OCI-LY1 (cell line): Measurements from ENCODE around the gene POLR3B.

Source experiments
- H2AFZ ChIP-seq: fragments of 200-600 bp; sonication (generic), shearing (Covaris generic); 2 replicates; pipeline ENCODE4 v1.6.0; 2014; ENCODE audit warnings: antibody characterized with exemption, mild to moderate bottlenecking, low read length
- H3F3A ChIP-seq: fragments of 200-600 bp; sonication (generic), shearing (Covaris generic); 2 replicates; pipeline ENCODE4 v1.6.0; 2014; ENCODE audit warnings: mild to moderate bottlenecking, antibody characterized with exemption, low read length, moderate library complexity; ENCODE audit not compliant: insufficient read depth
- H3K27ac ChIP-seq: fragments of 200-600 bp; sonication (generic); 2 replicates; pipeline ENCODE4 v1.5.1; 2014; ENCODE audit warnings: low read length, mixed run types, mild to moderate bottlenecking, low read depth; ENCODE audit not compliant: poor library complexity, severe bottlenecking
- H3K27me3 ChIP-seq: fragments of 200-600 bp; sonication (generic); 2 replicates; pipeline ENCODE4 v1.6.0; 2014; ENCODE audit warnings: antibody characterized with exemption, mild to moderate bottlenecking, low read length, moderate library complexity; ENCODE audit not compliant: insufficient read depth
- H3K36me3 ChIP-seq: fragments of 200-600 bp; sonication (generic); 2 replicates; pipeline ENCODE4 v1.6.1; 2014; ENCODE audit warnings: mild to moderate bottlenecking, antibody characterized with exemption, low read length, moderate library complexity, mixed read lengths; ENCODE audit not compliant: insufficient read depth
- H3K4me1 ChIP-seq: fragments of 200-600 bp; sonication (generic); 2 replicates; pipeline ENCODE4 v1.5.1; 2014; ENCODE audit warnings: mild to moderate bottlenecking, low read length, moderate library complexity; ENCODE audit not compliant: insufficient read depth, severe bottlenecking
- H3K4me2 ChIP-seq: fragments of 200-600 bp; sonication (generic), shearing (Covaris generic); 2 replicates; pipeline ENCODE4 v1.6.1; 2014; ENCODE audit warnings: low read length
- H3K4me3 ChIP-seq: fragments of 200-600 bp; sonication (generic); 2 replicates; pipeline ENCODE4 v1.5.1; 2014; ENCODE audit warnings: low read length, low read depth, mild to moderate bottlenecking, mixed read lengths; ENCODE audit not compliant: poor library complexity, severe bottlenecking
- H3K79me2 ChIP-seq: fragments of 200-600 bp; shearing (Covaris generic); 2 replicates; pipeline ENCODE4 v1.6.1; 2016; ENCODE audit warnings: mixed run types, low read length, mixed read lengths; ENCODE audit not compliant: insufficient read depth
- H3K9ac ChIP-seq: fragments of 200-600 bp; sonication (generic), shearing (Covaris generic); 2 replicates; pipeline ENCODE4 v1.6.1; 2014; ENCODE audit warnings: mild to moderate bottlenecking, low read length, mixed read lengths
- H3K9me2 ChIP-seq: fragments of 200-600 bp; sonication (generic), shearing (Covaris generic); 2 replicates; pipeline ENCODE4 v1.6.1; 2014; ENCODE audit warnings: low read depth, mild to moderate bottlenecking, low read length, mixed read lengths
- H3K9me3 ChIP-seq: fragments of 200-600 bp; shearing (Covaris generic); 2 replicates; pipeline ENCODE4 v1.6.1; 2014; ENCODE audit warnings: low read length, mixed read lengths
- H4K20me1 ChIP-seq: fragments of 200-600 bp; sonication (generic), shearing (Covaris generic); 2 replicates; pipeline ENCODE4 v1.6.0; 2016; ENCODE audit warnings: mild to moderate bottlenecking, low read length; ENCODE audit not compliant: insufficient read depth
- CTCF ChIP-seq: fragments of 200-600 bp; sonication (generic), shearing (Covaris generic); IDR thresholded peaks from 2 replicates; pipeline ENCODE4 v1.5.1; 2017; ENCODE audit warnings: mild to moderate bottlenecking, antibody characterized with exemption, low read length, moderate library complexity, mixed read lengths
- EZH2 ChIP-seq: fragments of 200-600 bp; sonication (generic), shearing (Covaris generic); IDR thresholded peaks from 2 replicates; pipeline ENCODE4 v1.8.0; 2017; ENCODE audit warnings: borderline replicate concordance, mixed run types, mild to moderate bottlenecking, antibody characterized with exemption, low read length, moderate library complexity, mixed read lengths

The POLR3B gene

GRCh38 chr12:106333010-106333409, 24.5 kb upstream of the POLR3B start:
- H3K9me3 ChIP-seq: no peaks in the 10 kb centered on the region
- H3K9me2 ChIP-seq: no peaks in the 10 kb centered on the region
- no peak overlapping the region for H3K9ac ChIP-seq
- H3K36me3 ChIP-seq: peaks cover 14% of the 10 kb centered on the region
- no peaks in the 10 kb centered on the region for H3K27me3 ChIP-seq
- no peak overlapping the region for H3K4me3 ChIP-seq
- no peak overlapping the region for H3K27ac ChIP-seq
- H3F3A ChIP-seq: no peaks in the 10 kb centered on the region
- no peak overlapping the region for H2AFZ ChIP-seq
- no peak overlapping the region for H3K4me2 ChIP-seq
- H3K79me2 ChIP-seq: no peaks in the 10 kb centered on the region
- no peaks in the 10 kb centered on the region for H4K20me1 ChIP-seq
- TF ChIP-seq EZH2 (no peak), CTCF (no peak)
- H3K4me1 ChIP-seq: no peaks in the 10 kb centered on the region

GRCh38 chr12:106333756-106334155, 23.8 kb upstream of the POLR3B start:
- Histone ChIP-seq H3K36me3 (peaks cover 14% of the 10 kb centered on the region), H3K4me3 (no peak overlapping the region), H2AFZ (no peak overlapping the region), H4K20me1 (no peaks in the 10 kb centered on the region), H3K9me2 (no peaks in the 10 kb centered on the region), H3K4me2 (no peak overlapping the region), H3K9me3 (no peaks in the 10 kb centered on the region), H3K4me1 (no peaks in the 10 kb centered on the region), H3K27ac (no peak overlapping the region), H3K79me2 (no peaks in the 10 kb centered on the region), H3K27me3 (no peaks in the 10 kb centered on the region), H3F3A (no peaks in the 10 kb centered on the region), H3K9ac (no peak overlapping the region)
- TF ChIP-seq EZH2 (no peak), CTCF (no peak)

- Histone ChIP-seq H4K20me1 (no peaks in the 10 kb centered on the region), H3K27me3 (no peaks in the 10 kb centered on the region), H3K4me1 (no peaks in the 10 kb centered on the region), H3K4me3 (no peak overlapping the region), H3K9me3 (no peaks in the 10 kb centered on the region), H3K79me2 (no peaks in the 10 kb centered on the region), H3K36me3 (no peaks in the 10 kb centered on the region), H3K4me2 (no peak overlapping the region), H3K9me2 (no peaks in the 10 kb centered on the region), H2AFZ (no peak overlapping the region), H3K27ac (no peak overlapping the region), H3F3A (no peaks in the 10 kb centered on the region), H3K9ac (no peak overlapping the region)
- TF ChIP-seq CTCF (no peak), EZH2 (no peak)
Measured at GRCh38 chr12:106341086-106341877, 16.3 kb upstream of the POLR3B start.
